GM06990 (cell line): Measurements from ENCODE around the gene ZNF479.
"Not testable (repeated sequence)": the region's sequence is repeated elsewhere in the genome, so short reads cannot be mapped to it uniquely, and the experiment has no call there.

Experiments used
- DNase-seq: peaks from one replicate; pipeline ENCODE4 v3.0.0-alpha.2; 2011; ENCODE audit not compliant: insufficient read length; ENCODE audit errors: extremely low read depth
- H3K27me3 ChIP-seq: replicated peaks from 2 replicates; pipeline ENCODE4 v1.6.0; 2011; ENCODE audit warnings: low read length; ENCODE audit not compliant: control insufficient read depth, insufficient read depth
- H3K36me3 ChIP-seq: 2 replicates; pipeline ENCODE4 v1.5.1; 2011; ENCODE audit warnings: low read length; ENCODE audit not compliant: control insufficient read depth, insufficient read depth
- H3K4me3 ChIP-seq: replicated peaks from 2 replicates; pipeline ENCODE4 v1.5.1; 2011; ENCODE audit warnings: low read depth, mild to moderate bottlenecking, control low read depth, low read length
- CTCF ChIP-seq: IDR thresholded peaks from 2 replicates; pipeline ENCODE4 v1.5.1; 2011; ENCODE audit warnings: low read length, control low read depth, mild to moderate bottlenecking, inconsistent platforms; ENCODE audit not compliant: insufficient read depth, poor library complexity, severe bottlenecking

ZNF479 gene

GRCh38 chr7:57176928-57177635 is 44.8 kb upstream of the ZNF479 start:
- Histone ChIP-seq H3K36me3 (no peaks in the 10 kb centered on the region), H3K4me3 (no peak overlapping the region), H3K27me3 (no peaks in the 10 kb centered on the region)
- no peak for TF ChIP-seq CTCF
- DNase-seq, result no peak

- TF ChIP-seq CTCF, result no peak
- Histone ChIP-seq H3K27me3 (no peaks in the 10 kb centered on the region), H3K36me3 (no peaks in the 10 kb centered on the region), H3K4me3 (no peak overlapping the region)
- DNase-seq, result no peak
Observed at GRCh38 chr7:57165285-57165899, 33.2 kb upstream of the ZNF479 start.

- H3K4me3 ChIP-seq, H3K27me3 ChIP-seq, DNase-seq, H3K36me3 ChIP-seq: not testable (repeated sequence)
Observed at GRCh38 chr7:57120123-57120784, 12.0 kb downstream of the ZNF479 start.
